ENCODE data around the gene AGBL3.

GRCh38 chr7:135121868-135122267 lies 135.6 kb downstream of the AGBL3 start:
- TF ChIP-seq TEAD4 (IDR thresholded peaks at IDR 0.05), result no peak
- no peak for TF ChIP-seq RAD21 (IDR thresholded peaks at IDR 0.05; ENCODE audit: low read depth)
- TF ChIP-seq FOXM1 (IDR thresholded peaks at IDR 0.05; ENCODE audit: borderline replicate concordance, low read depth), result no peak
- TF ChIP-seq, protein P1, sequence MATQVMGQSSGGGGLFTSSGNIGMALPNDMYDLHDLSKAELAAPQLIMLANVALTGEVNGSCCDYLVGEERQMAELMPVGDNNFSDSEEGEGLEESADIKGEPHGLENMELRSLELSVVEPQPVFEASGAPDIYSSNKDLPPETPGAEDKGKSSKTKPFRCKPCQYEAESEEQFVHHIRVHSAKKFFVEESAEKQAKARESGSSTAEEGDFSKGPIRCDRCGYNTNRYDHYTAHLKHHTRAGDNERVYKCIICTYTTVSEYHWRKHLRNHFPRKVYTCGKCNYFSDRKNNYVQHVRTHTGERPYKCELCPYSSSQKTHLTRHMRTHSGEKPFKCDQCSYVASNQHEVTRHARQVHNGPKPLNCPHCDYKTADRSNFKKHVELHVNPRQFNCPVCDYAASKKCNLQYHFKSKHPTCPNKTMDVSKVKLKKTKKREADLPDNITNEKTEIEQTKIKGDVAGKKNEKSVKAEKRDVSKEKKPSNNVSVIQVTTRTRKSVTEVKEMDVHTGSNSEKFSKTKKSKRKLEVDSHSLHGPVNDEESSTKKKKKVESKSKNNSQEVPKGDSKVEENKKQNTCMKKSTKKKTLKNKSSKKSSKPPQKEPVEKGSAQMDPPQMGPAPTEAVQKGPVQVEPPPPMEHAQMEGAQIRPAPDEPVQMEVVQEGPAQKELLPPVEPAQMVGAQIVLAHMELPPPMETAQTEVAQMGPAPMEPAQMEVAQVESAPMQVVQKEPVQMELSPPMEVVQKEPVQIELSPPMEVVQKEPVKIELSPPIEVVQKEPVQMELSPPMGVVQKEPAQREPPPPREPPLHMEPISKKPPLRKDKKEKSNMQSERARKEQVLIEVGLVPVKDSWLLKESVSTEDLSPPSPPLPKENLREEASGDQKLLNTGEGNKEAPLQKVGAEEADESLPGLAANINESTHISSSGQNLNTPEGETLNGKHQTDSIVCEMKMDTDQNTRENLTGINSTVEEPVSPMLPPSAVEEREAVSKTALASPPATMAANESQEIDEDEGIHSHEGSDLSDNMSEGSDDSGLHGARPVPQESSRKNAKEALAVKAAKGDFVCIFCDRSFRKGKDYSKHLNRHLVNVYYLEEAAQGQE (IDR thresholded peaks at IDR 0.05; ENCODE audit: low read depth), result no peak
- TF ChIP-seq EP300 (IDR thresholded peaks at IDR 0.05; ENCODE audit: borderline replicate concordance), result no peak
- TF ChIP-seq MAX (IDR thresholded peaks at IDR 0.05), result no peak
- TF ChIP-seq NFIC (IDR thresholded peaks at IDR 0.05), result no peak
- TF ChIP-seq TAF1 (IDR thresholded peaks at IDR 0.05; ENCODE audit: low read depth), result no peak
- TF ChIP-seq, protein P2, sequence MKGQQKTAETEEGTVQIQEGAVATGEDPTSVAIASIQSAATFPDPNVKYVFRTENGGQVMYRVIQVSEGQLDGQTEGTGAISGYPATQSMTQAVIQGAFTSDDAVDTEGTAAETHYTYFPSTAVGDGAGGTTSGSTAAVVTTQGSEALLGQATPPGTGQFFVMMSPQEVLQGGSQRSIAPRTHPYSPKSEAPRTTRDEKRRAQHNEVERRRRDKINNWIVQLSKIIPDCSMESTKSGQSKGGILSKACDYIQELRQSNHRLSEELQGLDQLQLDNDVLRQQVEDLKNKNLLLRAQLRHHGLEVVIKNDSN (IDR thresholded peaks at IDR 0.05), result no peak
- no peak for TF ChIP-seq CREB1 (IDR thresholded peaks at IDR 0.05; ENCODE audit: low read depth)
- TF ChIP-seq TCF12 (IDR thresholded peaks at IDR 0.05; ENCODE audit: low read depth), result no peak

All from Ishikawa (cell line).